HG03565 (cell line): ENCODE data around the gene FNDC3B.

Experiments
- ATAC-seq: cut with Tn5 transposase; IDR thresholded peaks from one replicate; pipeline ENCODE4 v1.9.1; 2021; ENCODE audit warnings: mild to moderate bottlenecking, moderate library complexity; ENCODE audit not compliant: unreplicated experiment

The FNDC3B gene

DNA sequence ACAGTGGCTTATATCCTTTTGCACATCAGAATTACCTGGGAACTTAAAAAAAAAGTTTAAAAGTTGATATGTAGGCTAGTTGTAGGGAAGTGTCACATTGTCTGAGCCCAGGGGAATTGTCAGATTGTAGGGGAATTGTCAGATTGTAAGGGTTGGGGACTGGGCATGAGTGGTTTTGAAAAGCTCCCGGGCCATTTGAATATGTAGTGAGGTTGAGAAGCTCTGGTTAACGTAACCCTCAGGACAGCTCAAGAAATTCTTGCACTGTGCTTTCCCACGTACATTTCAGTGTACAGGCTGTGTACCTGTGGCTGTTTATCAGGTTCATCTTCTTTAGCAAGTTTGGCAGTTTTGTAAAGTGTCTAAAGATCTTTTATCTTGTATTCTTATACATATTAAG is 107.0 kb downstream of the FNDC3B start:
- no peak for ATAC-seq

- no peak for ATAC-seq
Observed at GRCh38 chr3:172147113-172147818, 107.9 kb downstream of the FNDC3B start.

- ATAC-seq = no peak
Observed at GRCh38 chr3:172148241-172148640, 108.9 kb downstream of the FNDC3B start.

GRCh38 chr3:172148702-172149565 is 109.6 kb downstream of the FNDC3B start:
- ATAC-seq = no peak

- ATAC-seq = no peak
Observed at GRCh38 chr3:172150268-172150667, 110.9 kb downstream of the FNDC3B start.

GRCh38 chr3:172150913-172151650 is 111.7 kb downstream of the FNDC3B start:
- no peak for ATAC-seq

GRCh38 chr3:172151651-172152649 is 112.6 kb downstream of the FNDC3B start:
- no peak for ATAC-seq

DNA sequence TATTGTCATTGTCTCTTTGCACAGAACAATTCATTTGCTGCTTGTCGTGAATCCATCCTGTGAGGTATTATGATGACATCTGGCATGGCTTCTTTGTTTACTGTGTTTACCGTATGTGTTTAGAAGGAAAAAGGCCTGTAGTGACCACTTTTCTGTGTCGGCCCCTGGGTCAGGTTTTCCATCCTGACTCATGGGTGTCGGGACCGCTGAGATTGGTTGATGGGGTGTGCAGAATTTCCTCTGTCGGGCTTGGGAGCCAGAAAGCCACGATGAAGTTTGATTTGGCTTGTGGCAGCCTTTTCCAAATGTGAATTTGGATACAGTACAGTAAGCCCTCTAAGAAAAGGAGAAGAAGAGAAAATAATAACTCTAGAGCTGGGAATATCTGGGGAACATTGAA is 113.5 kb downstream of the FNDC3B start:
- no peak for ATAC-seq

DNA sequence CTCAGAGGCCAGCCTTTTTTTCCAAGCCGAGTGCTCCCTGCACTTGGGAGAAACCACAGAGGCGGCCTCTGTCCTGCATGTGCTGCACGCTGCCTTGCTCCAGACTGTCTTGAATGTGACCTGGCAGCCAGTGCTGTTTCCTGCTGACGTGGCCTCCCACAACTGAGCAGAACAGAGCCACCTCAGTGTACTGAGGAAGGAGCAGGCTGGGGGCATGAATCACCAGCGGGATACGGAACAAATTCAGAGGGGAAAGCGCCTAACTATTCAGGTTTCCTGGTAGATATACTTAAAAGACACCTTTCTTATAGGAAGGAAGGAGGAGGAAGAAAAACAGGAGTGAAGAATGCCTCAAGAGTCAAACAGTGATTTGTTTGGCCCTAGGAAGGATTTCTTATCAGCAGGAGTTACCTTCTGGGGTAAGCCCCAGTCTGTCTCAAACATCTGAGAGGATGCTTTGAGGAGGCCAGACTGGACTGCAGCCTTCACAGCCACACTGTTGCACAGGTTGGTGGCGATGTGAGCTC is 114.0 kb downstream of the FNDC3B start:
- peak; percentile 41 for ATAC-seq

GRCh38 chr3:172154768-172155664 is 115.6 kb downstream of the FNDC3B start:
- peak; percentile 64 for ATAC-seq

GRCh38 chr3:172155897-172156585 is 116.7 kb downstream of the FNDC3B start:
- no peak for ATAC-seq

- no peak for ATAC-seq
Observed at GRCh38 chr3:172156586-172156955, 117.2 kb downstream of the FNDC3B start.

DNA sequence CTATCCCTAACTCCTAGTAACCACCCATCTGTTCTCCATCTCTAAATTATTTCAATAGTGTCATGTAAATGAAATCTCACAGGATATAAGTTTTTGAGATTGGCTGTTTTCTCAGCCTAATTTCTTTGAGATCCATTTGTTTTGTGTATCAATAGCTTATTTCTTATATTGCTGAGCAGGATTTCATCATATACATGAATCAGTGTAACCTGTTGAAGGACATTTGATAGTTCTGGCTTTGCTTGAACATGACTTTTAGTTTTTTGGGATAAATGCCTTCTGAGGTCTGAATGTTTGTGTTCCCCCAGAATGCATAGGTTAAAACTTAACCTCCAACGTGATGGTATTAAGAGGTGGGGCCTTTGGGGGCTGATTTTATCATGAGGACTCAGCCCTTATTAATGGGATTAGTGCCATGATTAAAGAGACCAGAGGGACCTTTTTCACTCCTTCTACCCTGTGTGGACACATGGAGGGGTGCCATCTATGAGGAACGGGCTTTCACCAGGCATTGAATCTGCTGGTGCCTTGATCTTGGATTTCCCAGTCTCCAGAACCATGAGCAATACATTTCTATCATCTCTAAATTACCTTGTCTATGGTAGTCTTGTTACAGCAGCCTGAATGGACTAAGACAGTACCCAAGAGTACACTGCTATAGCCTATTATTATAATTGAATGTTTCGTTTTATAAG is 118.3 kb downstream of the FNDC3B start:
- no peak for ATAC-seq

GRCh38 chr3:172158741-172159140 is 119.4 kb downstream of the FNDC3B start:
- no peak for ATAC-seq

GRCh38 chr3:172159376-172159775 is 120.0 kb downstream of the FNDC3B start:
- no peak for ATAC-seq

GRCh38 chr3:172159962-172160538 is 120.7 kb downstream of the FNDC3B start:
- ATAC-seq = no peak

DNA sequence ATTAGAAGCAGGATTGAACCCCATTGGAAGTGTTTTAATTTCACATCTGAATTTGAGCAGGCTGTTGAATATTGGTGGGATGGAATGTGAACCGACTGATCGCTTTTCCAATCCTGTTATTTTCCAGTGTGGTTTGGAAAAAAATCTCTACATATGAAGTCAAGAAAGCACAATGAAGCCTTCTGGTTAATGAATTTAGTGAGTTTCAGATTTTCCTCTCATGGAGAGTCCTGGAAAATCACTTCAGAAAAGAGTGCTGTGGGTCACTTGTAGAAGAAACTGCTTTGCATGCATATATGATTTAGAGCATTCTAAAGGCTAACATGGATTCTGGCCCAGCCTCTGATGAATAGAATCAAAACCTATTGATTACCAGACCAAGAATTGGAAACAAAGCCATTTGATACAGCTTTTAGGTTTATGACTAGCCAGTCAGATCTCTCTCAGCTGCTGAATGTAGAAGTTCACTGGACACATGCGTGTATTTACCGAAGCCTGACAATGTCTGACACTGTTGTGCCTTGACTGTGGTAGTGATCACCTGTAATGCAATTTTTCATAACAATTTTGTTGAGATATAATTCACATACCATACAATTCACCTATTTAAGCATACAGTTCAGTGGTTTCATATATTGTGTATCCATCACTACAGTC is 121.9 kb downstream of the FNDC3B start:
- ATAC-seq = no peak
